ENCODE results near the gene TNFAIP1.

TNFAIP1 gene

GRCh38 chr17:28345419-28346198 is 10.0 kb downstream of the TNFAIP1 start:
- TF ChIP-seq ZNF274 (IDR thresholded peaks at IDR 0.05; ENCODE audit: low read depth, low read length) = no peak
- no peak overlapping the region for H3K4me3 ChIP-seq (ENCODE audit: low read length)

GRCh38 chr17:28346199-28346580 is 10.6 kb downstream of the TNFAIP1 start:
- TF ChIP-seq ZNF274 (IDR thresholded peaks at IDR 0.05; ENCODE audit: low read depth, low read length) = no peak
- H3K4me3 ChIP-seq (ENCODE audit: low read length) = no peak overlapping the region

- no peak overlapping the region for H3K4me3 ChIP-seq (ENCODE audit: low read length)
- TF ChIP-seq ZNF274 (IDR thresholded peaks at IDR 0.05; ENCODE audit: low read depth, low read length) = no peak
Measured at GRCh38 chr17:28346746-28347246, 11.2 kb downstream of the TNFAIP1 start.

GRCh38 chr17:28347261-28347891 is 11.8 kb downstream of the TNFAIP1 start:
- TF ChIP-seq ZNF274 (IDR thresholded peaks at IDR 0.05; ENCODE audit: low read depth, low read length) = no peak
- no peak overlapping the region for H3K4me3 ChIP-seq (ENCODE audit: low read length)

GRCh38 chr17:28348979-28349378 is 13.4 kb downstream of the TNFAIP1 start:
- TF ChIP-seq ZNF274 (IDR thresholded peaks at IDR 0.05; ENCODE audit: low read depth, low read length) = no peak
- H3K4me3 ChIP-seq (ENCODE audit: low read length) = no peak overlapping the region

GRCh38 chr17:28350271-28350670 is 14.7 kb downstream of the TNFAIP1 start:
- H3K4me3 ChIP-seq (ENCODE audit: low read length) = no peak overlapping the region

GRCh38 chr17:28357061-28357900 is 21.7 kb downstream of the TNFAIP1 start, which contains the start of gene POLDIP2:
Gene POLDIP2 (minus strand): TSS chr17:28357527. CDS start chr17:28357448, 79 bp downstream.
- peak within 1 kb of the TSS; percentile 91 for H3K4me3 ChIP-seq (ENCODE audit: low read length)
- no peak for TF ChIP-seq ZNF274 (IDR thresholded peaks at IDR 0.05; ENCODE audit: low read depth, low read length)

More at GRCh38 chr17:28350271-28350670, 14.7 kb downstream of the TNFAIP1 start:
- no peak for TF ChIP-seq ZNF274 (IDR thresholded peaks at IDR 0.05; ENCODE audit: low read depth, low read length)

- no peak for TF ChIP-seq ZNF274 (IDR thresholded peaks at IDR 0.05; ENCODE audit: low read depth, low read length)
- peak overlapping the region; percentile 91 for H3K4me3 ChIP-seq (ENCODE audit: low read length)
Measured at GRCh38 chr17:28357901-28358197, 22.3 kb downstream of the TNFAIP1 start.

GRCh38 chr17:28363186-28363585 is 27.6 kb downstream of the TNFAIP1 start:
- TF ChIP-seq ZNF274 (IDR thresholded peaks at IDR 0.05; ENCODE audit: low read depth, low read length) = no peak

GRCh38 chr17:28363776-28364650 is 28.5 kb downstream of the TNFAIP1 start:
- no peak for TF ChIP-seq ZNF274 (IDR thresholded peaks at IDR 0.05; ENCODE audit: low read depth, low read length)
- H3K4me3 ChIP-seq (ENCODE audit: low read length) = no peak overlapping the region

More at GRCh38 chr17:28363186-28363585, 27.6 kb downstream of the TNFAIP1 start:
- H3K4me3 ChIP-seq (ENCODE audit: low read length) = no peak overlapping the region

GRCh38 chr17:28364665-28365363 is 29.3 kb downstream of the TNFAIP1 start, which contains the start of gene SEBOX:
Gene SEBOX (minus strand): TSS chr17:28365199. CDS start chr17:28365151, 48 bp downstream.
- no peak for TF ChIP-seq ZNF274 (IDR thresholded peaks at IDR 0.05; ENCODE audit: low read depth, low read length)
- no peak within 1 kb of the TSS for H3K4me3 ChIP-seq (ENCODE audit: low read length)

- no peak overlapping the region for H3K4me3 ChIP-seq (ENCODE audit: low read length)
- TF ChIP-seq ZNF274 (IDR thresholded peaks at IDR 0.05; ENCODE audit: low read depth, low read length) = no peak
Measured at GRCh38 chr17:28365487-28365886, 29.9 kb downstream of the TNFAIP1 start.

- H3K4me3 ChIP-seq (ENCODE audit: low read length) = no peak overlapping the region
- no peak for TF ChIP-seq ZNF274 (IDR thresholded peaks at IDR 0.05; ENCODE audit: low read depth, low read length)
Measured at GRCh38 chr17:28366605-28367004, 31.0 kb downstream of the TNFAIP1 start.
